Cardiac ventricle fibroblast (primary cell): Measurements from ENCODE around the gene C2orf42. TPM values are rescaled to one million over a fixed set of nuclear protein-coding genes. Genes with fewer than 3 reads are reported as not detected.

ENCODE experiments used
- total RNA-seq: library from RNA; depleted of rRNA; stranded (reverse); fragments of >200 nt; gene quantifications from 2 replicates; pipeline ENCODE4 v1.2.3, GENCODE V29; 2015

The C2orf42 gene
- total RNA-seq: 12.2 and 13.5 TPM in 2 replicates

GRCh38 chr2:70190418-70191243 lies at the start of gene C2orf42:
Gene C2orf42 (minus strand): TSS chr2:70191019. CDS start chr2:70181985, 9,034 bp downstream.

Other genes starting within 250 kb of the C2orf42 start
- gene ASPRV1, start 229.4 kb downstream of the C2orf42 start, total RNA-seq: 0.19 and 0.78 TPM in 2 replicates
- gene PCBP1, start 103.5 kb downstream of the C2orf42 start, total RNA-seq: 155 and 163 TPM in 2 replicates
- gene TIA1, start 57.6 kb upstream of the C2orf42 start, total RNA-seq: 24.6 and 32.6 TPM in 2 replicates
- 97.8 and 115 TPM in 2 replicates for gene PCYOX1, start 67.1 kb upstream of the C2orf42 start, total RNA-seq
- gene SNRPG, start 102.7 kb upstream of the C2orf42 start, total RNA-seq: 98.8 and 130 TPM in 2 replicates
- gene FAM136A, start 111.0 kb upstream of the C2orf42 start, total RNA-seq: 19.4 and 19.8 TPM in 2 replicates